GM12875 (cell line): ENCODE measurements around the gene ADPRH.

Source experiments
- H3K4me3 ChIP-seq: one replicate; pipeline ENCODE4 v1.5.1; 2011; ENCODE audit warnings: low read depth, low read length, control low read depth
- TF ChIP-seq, protein P1 (sequence below): IDR thresholded peaks from 2 replicates; pipeline ENCODE4 v1.5.1; 2011; ENCODE audit warnings: low read depth, mild to moderate bottlenecking, control low read depth, inconsistent platforms, low read length, moderate library complexity, borderline replicate concordance; ENCODE audit not compliant: insufficient read depth

The ADPRH gene

DNA sequence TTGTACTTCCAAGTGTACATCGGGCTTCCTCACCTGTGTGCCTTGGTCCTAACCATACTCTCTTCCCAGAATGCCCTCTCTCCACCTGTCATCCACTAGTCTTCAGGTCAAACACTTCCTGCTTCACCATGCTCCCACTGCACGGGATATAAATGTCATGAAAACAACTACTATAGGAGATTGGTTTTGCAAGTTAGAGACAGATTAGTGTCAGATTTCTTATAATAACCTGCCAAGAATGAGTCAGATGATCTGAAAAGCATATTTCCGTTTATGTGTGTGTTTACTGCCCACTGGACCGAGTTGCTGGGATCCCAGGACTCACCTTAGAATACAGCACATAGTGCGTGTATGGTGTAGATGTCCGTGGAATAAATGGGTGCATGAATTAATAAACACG is 39.8 kb downstream of the ADPRH start:
- no peak overlapping the region for H3K4me3 ChIP-seq
- TF ChIP-seq, protein P1, sequence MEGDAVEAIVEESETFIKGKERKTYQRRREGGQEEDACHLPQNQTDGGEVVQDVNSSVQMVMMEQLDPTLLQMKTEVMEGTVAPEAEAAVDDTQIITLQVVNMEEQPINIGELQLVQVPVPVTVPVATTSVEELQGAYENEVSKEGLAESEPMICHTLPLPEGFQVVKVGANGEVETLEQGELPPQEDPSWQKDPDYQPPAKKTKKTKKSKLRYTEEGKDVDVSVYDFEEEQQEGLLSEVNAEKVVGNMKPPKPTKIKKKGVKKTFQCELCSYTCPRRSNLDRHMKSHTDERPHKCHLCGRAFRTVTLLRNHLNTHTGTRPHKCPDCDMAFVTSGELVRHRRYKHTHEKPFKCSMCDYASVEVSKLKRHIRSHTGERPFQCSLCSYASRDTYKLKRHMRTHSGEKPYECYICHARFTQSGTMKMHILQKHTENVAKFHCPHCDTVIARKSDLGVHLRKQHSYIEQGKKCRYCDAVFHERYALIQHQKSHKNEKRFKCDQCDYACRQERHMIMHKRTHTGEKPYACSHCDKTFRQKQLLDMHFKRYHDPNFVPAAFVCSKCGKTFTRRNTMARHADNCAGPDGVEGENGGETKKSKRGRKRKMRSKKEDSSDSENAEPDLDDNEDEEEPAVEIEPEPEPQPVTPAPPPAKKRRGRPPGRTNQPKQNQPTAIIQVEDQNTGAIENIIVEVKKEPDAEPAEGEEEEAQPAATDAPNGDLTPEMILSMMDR, result no peak

DNA sequence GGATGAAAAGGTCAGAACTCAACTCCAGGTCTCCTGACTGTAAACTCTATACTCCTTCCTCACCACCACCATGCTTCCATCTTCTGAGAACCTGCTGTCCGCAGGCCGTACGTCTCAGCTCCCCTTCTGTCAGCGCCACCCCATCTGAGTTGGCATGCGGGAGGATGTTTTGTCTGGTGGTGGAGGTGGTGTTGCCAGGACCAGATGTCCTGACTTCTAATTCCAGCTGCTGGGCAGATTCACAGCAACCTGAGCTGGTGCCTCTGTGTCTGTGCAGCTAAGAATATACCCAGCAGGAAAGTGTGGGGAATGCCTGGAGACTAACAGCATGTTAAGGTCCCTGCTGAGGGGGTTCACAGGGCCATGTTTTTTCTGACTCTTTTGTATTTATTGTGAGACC is 41.6 kb downstream of the ADPRH start:
- TF ChIP-seq, protein P1, result no peak

DNA sequence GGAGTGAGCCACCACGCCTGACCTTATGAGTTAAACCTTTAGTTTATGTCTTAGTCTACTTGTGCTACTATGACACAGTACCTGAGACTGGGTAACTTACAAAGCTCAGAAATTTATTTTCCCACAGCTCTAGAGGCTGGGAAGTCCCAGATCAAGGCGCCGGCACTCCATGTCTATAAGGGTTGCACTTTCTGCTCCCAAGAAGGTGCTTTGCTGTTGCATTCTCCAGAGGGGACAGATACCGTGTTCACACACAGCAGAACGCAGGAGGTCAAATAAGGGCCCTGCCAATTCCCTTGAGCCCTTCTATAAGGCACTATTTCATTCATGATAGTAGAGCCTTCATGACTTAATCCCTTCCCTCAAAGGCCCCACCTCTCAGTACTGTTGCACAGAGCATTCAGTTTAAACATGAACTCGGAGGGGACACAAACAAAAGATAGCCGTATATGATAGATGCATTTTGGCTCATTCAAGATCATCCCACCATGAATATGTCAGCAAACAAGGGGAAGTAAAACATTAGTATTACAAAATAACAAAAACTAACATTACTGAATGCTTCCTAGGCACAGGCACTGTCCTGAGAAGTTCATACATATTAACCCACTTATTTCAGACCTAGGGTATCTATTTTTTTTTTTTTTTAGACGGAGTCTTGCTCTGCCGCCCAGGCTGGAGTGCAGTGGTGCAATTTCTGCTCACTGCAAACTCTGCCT is 44.9 kb downstream of the ADPRH start:
- no peak overlapping the region for H3K4me3 ChIP-seq
- TF ChIP-seq, protein P1, result no peak

More for the DNA sequence above, 41.6 kb downstream of the ADPRH start:
- H3K4me3 ChIP-seq, result no peak overlapping the region

DNA sequence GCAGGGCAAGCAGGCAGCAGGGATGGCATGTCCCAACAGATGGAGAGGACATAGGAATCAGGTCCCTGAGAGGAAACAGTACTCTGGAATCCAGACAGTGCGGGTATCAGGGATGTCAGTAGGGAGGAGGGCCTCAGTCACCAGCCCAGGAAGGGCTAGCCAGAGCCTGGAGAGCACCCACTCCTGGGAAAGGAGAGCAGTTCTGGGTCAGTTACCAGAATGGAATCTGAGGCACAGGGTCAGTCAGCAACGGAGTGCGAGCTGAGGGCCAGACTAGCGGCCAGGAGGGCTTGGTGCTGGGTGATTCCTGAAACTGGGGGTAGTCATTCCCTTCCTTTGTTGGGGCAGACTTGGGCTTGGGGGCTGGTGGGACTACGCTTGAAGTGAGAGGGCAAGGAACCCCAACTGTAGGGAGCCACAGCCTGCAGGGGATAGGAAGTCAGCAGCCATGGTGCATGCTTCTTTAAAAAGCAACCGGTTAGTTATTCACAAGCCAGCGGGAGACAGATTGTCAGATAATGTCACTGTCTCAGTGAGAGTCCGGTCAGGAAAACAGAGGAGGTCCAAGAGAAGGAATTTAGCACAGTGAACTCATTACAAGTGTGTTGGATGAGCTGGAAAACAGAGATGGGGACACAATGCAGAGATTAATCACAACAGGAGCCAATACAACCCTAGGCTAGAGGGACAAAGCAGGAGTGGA is 46.3 kb downstream of the ADPRH start:
- H3K4me3 ChIP-seq, result no peak overlapping the region
- TF ChIP-seq, protein P1, result no peak

DNA sequence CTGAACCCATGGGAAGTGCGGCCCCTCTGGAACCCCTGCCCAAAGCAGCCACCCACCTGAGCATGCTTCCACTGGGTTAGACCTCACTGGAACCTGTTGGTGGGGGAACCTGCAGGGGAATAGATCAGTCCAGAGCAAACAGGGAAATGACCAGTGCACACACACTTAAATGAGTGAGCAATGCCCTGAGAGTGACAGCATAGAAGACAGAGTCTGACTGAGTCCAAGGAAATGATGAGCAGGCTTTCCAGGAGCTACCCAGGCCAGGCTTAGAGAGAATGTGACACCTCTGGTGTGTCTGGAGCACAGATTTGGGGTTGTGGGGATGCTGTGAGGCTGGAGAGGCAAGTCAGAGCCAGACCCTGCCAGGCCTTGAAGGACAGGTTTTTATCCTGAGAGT is 46.9 kb downstream of the ADPRH start:
- no peak overlapping the region for H3K4me3 ChIP-seq
- TF ChIP-seq, protein P1, result no peak

DNA sequence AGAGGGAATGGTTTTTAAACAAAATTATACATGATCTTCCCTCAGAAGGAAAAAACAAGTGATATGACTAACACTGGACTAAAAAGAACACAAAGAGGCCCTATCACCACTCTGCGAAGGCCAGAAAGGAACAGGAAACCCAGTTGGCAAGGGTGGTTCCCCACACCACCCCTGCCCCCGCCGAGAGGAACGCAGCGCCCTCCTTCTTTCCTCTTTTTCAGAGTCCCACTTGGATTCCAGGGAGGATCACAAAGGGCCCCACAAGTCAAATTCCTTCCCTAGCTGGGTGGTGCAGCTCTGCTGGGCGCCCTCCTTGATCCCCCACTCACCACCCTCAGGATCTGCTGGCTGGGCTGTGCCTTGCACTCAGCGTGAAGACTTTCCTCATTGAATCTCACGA is 48.2 kb downstream of the ADPRH start:
- H3K4me3 ChIP-seq, result no peak overlapping the region
- TF ChIP-seq, protein P1, result no peak

DNA sequence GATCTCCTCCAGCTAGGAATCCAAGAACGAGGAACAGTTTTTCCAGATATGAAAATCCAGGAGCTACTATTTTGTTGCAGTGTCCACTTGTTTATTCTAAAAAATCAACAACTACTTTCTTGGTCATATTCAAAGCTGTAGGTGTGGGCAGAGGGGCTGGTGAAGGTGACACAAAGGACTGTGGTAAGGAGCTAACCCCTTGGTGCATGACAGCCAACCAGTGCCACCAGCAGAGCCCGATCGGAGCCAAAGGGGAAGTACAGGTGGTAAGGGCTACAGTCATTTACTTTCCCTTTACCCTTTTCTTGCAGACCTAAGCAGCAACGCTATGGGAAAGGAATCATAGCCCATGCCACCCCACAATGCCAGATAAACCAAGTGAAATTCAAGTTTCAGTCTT is 49.1 kb downstream of the ADPRH start:
- TF ChIP-seq, protein P1, result no peak
- peak overlapping the region; percentile 29 for H3K4me3 ChIP-seq
